ENCODE data around the gene ILF3. TPM values are rescaled to one million over a fixed set of nuclear protein-coding genes. Genes with fewer than 3 reads are reported as not detected.

Gene ILF3
- total RNA-seq, 1 donor from 2014 or later: 387 TPM

- intact Hi-C loops (cut with micrococcal nuclease): no loop called here
These were observed 38.6 kb downstream of the ILF3 start for GRCh38 chr19:10692673-10693264.

- intact Hi-C loops (cut with micrococcal nuclease): loop anchor here (1.0 to 5.0 kb wide), 6 partner anchors 22 to 443 kb away; partner anchors contain the start of genes KRI1 and MRPL4
These were observed 40.7 kb downstream of the ILF3 start for GRCh38 chr19:10694706-10695307.

GRCh38 chr19:10695401-10696398 lies 41.6 kb downstream of the ILF3 start:
- intact Hi-C loops (cut with micrococcal nuclease): loop anchor here (1.0 to 5.0 kb wide), 6 partner anchors 22 to 443 kb away; partner anchors contain the start of genes KRI1 and MRPL4

- intact Hi-C loops (cut with micrococcal nuclease): loop anchor here (1.0 to 5.0 kb wide), 8 partner anchors 55 to 447 kb away; partner anchors contain the start of gene MRPL4
These were observed 45.6 kb downstream of the ILF3 start for GRCh38 chr19:10699650-10700335.

GRCh38 chr19:10701955-10702525 lies 47.9 kb downstream of the ILF3 start:
- intact Hi-C loops (cut with micrococcal nuclease): loop anchor here (1.0 kb wide), 2 partner anchors 15 to 133 kb away; no protein-coding TSS in a partner anchor

GRCh38 chr19:10706990-10707389 lies 52.8 kb downstream of the ILF3 start:
- intact Hi-C loops (cut with micrococcal nuclease): no loop called here

- intact Hi-C loops (cut with micrococcal nuclease): no loop called here
These were observed 53.3 kb downstream of the ILF3 start for GRCh38 chr19:10707440-10707839.

- intact Hi-C loops (cut with micrococcal nuclease): no loop called here
These were observed 54.1 kb downstream of the ILF3 start for GRCh38 chr19:10708291-10708690.

- intact Hi-C loops (cut with micrococcal nuclease): no loop called here
These were observed 57.9 kb downstream of the ILF3 start for GRCh38 chr19:10712045-10712444.

- intact Hi-C loops (cut with micrococcal nuclease): no loop called here
These were observed 58.6 kb downstream of the ILF3 start for GRCh38 chr19:10712754-10713153.

- intact Hi-C loops (cut with micrococcal nuclease): no loop called here
These were observed 59.2 kb downstream of the ILF3 start for GRCh38 chr19:10713317-10713716.

- intact Hi-C loops (cut with micrococcal nuclease): loop anchor here (1.0 to 5.0 kb wide), 19 partner anchors 14 to 718 kb away; partner anchors contain the start of genes CARM1, ILF3, KRI1 and ODAD3
These were observed 62.9 kb downstream of the ILF3 start for GRCh38 chr19:10717054-10717355.

- intact Hi-C loops (cut with micrococcal nuclease): loop anchor here (1.0 to 5.0 kb wide), 19 partner anchors 14 to 718 kb away; partner anchors contain the start of genes CARM1, ILF3, KRI1 and ODAD3
These were observed 63.4 kb downstream of the ILF3 start, which contains the start of gene DNM2 for GRCh38 chr19:10717356-10718204. Gene DNM2, plus strand, starts transcription at chr19:10718079. Its CDS starts 164 bp downstream, at chr19:10718243.

GRCh38 chr19:10718205-10719196 lies 64.4 kb downstream of the ILF3 start:
- intact Hi-C loops (cut with micrococcal nuclease): loop anchor here (5.0 kb wide), 2 partner anchors 94 to 209 kb away; partner anchors contain the start of genes TIMM29 and YIPF2

GRCh38 chr19:10719466-10719961 lies 65.4 kb downstream of the ILF3 start:
- intact Hi-C loops (cut with micrococcal nuclease): loop anchor here (5.0 kb wide), 2 partner anchors 93 to 208 kb away; partner anchors contain the start of genes TIMM29 and YIPF2

- intact Hi-C loops (cut with micrococcal nuclease): no loop called here
These were observed 66.5 kb downstream of the ILF3 start for GRCh38 chr19:10720607-10721125.

- intact Hi-C loops (cut with micrococcal nuclease): no loop called here
These were observed 69.4 kb downstream of the ILF3 start for GRCh38 chr19:10723591-10723990.

All from T-helper 1 cell treated with Interleukin-12 subunit alpha and Interleukin-12 subunit beta and Interleukin-4 antibody, amounts not matched to agents 30 ng/mL and 1 ng/mL, for 36 hours (primary cell).